HCT116 (cell line): ENCODE results near the gene SNX1. TPM values are rescaled to one million over a fixed set of nuclear protein-coding genes. Genes with fewer than 3 reads are reported as not detected.

Source experiments
- ATAC-seq: fragments of 200-7000 bp; cut with Tn5 transposase; 2 replicates; pipeline ENCODE4 v1.9.1; 2020; ENCODE audit warnings: mild to moderate bottlenecking, moderate library complexity
- BruUV-seq: library from RNA; stranded (reverse); fragments of 400-500 nt; replicated peaks from 2 replicates; lab custom pipeline; 2021; lab: Mats Ljungman, UMichigan
- CTCF ChIA-PET: fragments of 300-600 bp; sonication (Branson Sonifier 250); formaldehyde crosslinking; loops from one replicate; lab custom pipeline; 2021; ENCODE audit warnings: antibody characterized with exemption; lab: Charles Lee
- POLR2A ChIA-PET: fragments of 300-600, 350-600 bp; sonication (Branson Sonifier 250); formaldehyde crosslinking; loops from one replicate; lab custom pipeline; 2021; ENCODE audit warnings: antibody characterized with exemption; lab: Charles Lee
- RAD21 ChIA-PET, 2 experiments: fragments of 300-600 bp; sonication (Branson Sonifier 250); formaldehyde crosslinking; loops; one replicate each; lab custom pipeline; 2023; ENCODE audit warnings: low total read pairs in 2 of 2; ENCODE audit not compliant: uncharacterized antibody in 2 of 2, unreplicated experiment in 2 of 2, low non-redundant PET in 1 of 2; lab: Charles Lee
- DNase-seq: peaks from one replicate; pipeline ENCODE4 v3.0.0-alpha.2; 2010; ENCODE audit warnings: low read depth, low spot score
- H2AFZ ChIP-seq: fragments of 200-600 bp; shearing (Covaris generic), sonication (generic); 2 replicates; pipeline ENCODE4 v1.6.1; 2017; ENCODE audit warnings: low read depth, mixed run types, mixed read lengths, antibody characterized with exemption, low read length; ENCODE audit not compliant: poor library complexity, severe bottlenecking
- H3K27ac ChIP-seq: 2 replicates; pipeline ENCODE4 v1.5.1; 2012; ENCODE audit warnings: low read depth, low read length
- H3K27me3 ChIP-seq: fragments of 200-600 bp; sonication (generic); 2 replicates; pipeline ENCODE4 v1.6.1; 2016; ENCODE audit warnings: mixed run types, low read length, mixed read lengths; ENCODE audit not compliant: insufficient read depth
- H3K36me3 ChIP-seq, 2 experiments: fragments of 200-500 bp in 1 of 2; fragments of 200-600 bp in 1 of 2; sonication (Bioruptor generic) in 1 of 2; sonication (generic) in 1 of 2; 2 replicates each; pipeline versions ENCODE4 v1.5.1 to v1.6.1; 2014 to 2016; ENCODE audit warnings: low read length in 2 of 2, inconsistent platforms in 1 of 2, mixed read lengths in 1 of 2, mixed run types in 1 of 2; ENCODE audit not compliant: insufficient read depth in 2 of 2, control insufficient read depth in 1 of 2
- H3K4me1 ChIP-seq, 2 experiments: fragments of 200-600 bp in 1 of 2; sonication (generic) in 1 of 2; 2 replicates each; pipeline versions ENCODE4 v1.5.1 to v1.6.1; 2012 to 2017; ENCODE audit warnings: low read length in 2 of 2, inconsistent platforms in 1 of 2, mild to moderate bottlenecking in 1 of 2, mixed read lengths in 1 of 2, mixed run types in 1 of 2, moderate library complexity in 1 of 2; ENCODE audit not compliant: insufficient read depth in 2 of 2, control insufficient read depth in 1 of 2
- H3K4me2 ChIP-seq: fragments of 200-600 bp; sonication (generic); 2 replicates; pipeline ENCODE4 v1.6.1; 2017; ENCODE audit warnings: mixed run types, low read length, mixed read lengths
- H3K4me3 ChIP-seq, 2 experiments: fragments of 200-600 bp in 1 of 2; sonication (generic) in 1 of 2; replicated peaks in 1 of 2; 2 replicates each; pipeline ENCODE4 v1.5.1; 2011 to 2016; ENCODE audit warnings: low read length in 2 of 2, control low read depth in 1 of 2, low read depth in 1 of 2, mild to moderate bottlenecking in 1 of 2, mixed read lengths in 1 of 2, mixed run types in 1 of 2
- H3K79me2 ChIP-seq: fragments of 200-600 bp; sonication (generic); 2 replicates; pipeline ENCODE4 v1.6.1; 2017; ENCODE audit warnings: mild to moderate bottlenecking, mixed run types, low read length, moderate library complexity, mixed read lengths; ENCODE audit not compliant: insufficient read depth
- H3K9ac ChIP-seq: fragments of 200-600 bp; sonication (generic); 2 replicates; pipeline ENCODE4 v1.6.1; 2016; ENCODE audit warnings: low read length, mixed read lengths
- H3K9me2 ChIP-seq: fragments of 200-600 bp; sonication (generic), shearing (Covaris generic); 2 replicates; pipeline ENCODE4 v1.6.1; 2017; ENCODE audit warnings: mixed run types, mild to moderate bottlenecking, moderate library complexity; ENCODE audit not compliant: insufficient read depth
- H3K9me3 ChIP-seq, 2 experiments: fragments of 200-500 bp in 1 of 2; fragments of 200-600 bp in 1 of 2; sonication (Bioruptor generic) in 1 of 2; sonication (generic) in 1 of 2; 2 replicates each; pipeline ENCODE4 v1.6.1; 2014 to 2017; ENCODE audit warnings: low read length in 2 of 2, mixed read lengths in 2 of 2, inconsistent platforms in 1 of 2, low read depth in 1 of 2, mild to moderate bottlenecking in 1 of 2, mixed run types in 1 of 2, moderate library complexity in 1 of 2; ENCODE audit not compliant: control insufficient read depth in 1 of 2, insufficient read depth in 1 of 2
- H4K20me1 ChIP-seq: fragments of 200-600 bp; sonication (generic), shearing (Covaris generic); 2 replicates; pipeline ENCODE4 v1.6.1; 2017; ENCODE audit warnings: mixed run types, mild to moderate bottlenecking, moderate library complexity; ENCODE audit not compliant: insufficient read depth
- CBX3 ChIP-seq: IDR thresholded peaks from 2 replicates; pipeline ENCODE4 v1.6.1; 2012; ENCODE audit warnings: low read depth
- CTCF ChIP-seq, 3 experiments: fragments of 200-600 bp in 1 of 3; sonication (generic) in 1 of 3; IDR thresholded peaks in 2 of 3; conservative IDR thresholded peaks in 1 of 3; 2 replicates each; pipeline ENCODE4 v1.5.1; 2012 to 2017; ENCODE audit warnings: low read depth in 2 of 3, low read length in 2 of 3, antibody characterized with exemption in 1 of 3, borderline replicate concordance in 1 of 3, control low read depth in 1 of 3, mild to moderate bottlenecking in 1 of 3, mixed read lengths in 1 of 3, mixed run types in 1 of 3, moderate library complexity in 1 of 3; ENCODE audit not compliant: insufficient read depth in 1 of 3
- EGR1 ChIP-seq: IDR thresholded peaks from 2 replicates; pipeline ENCODE4 v1.6.1; 2012; ENCODE audit warnings: low read depth
- EZH2phosphoT487 ChIP-seq: fragments of 200-600 bp; IDR thresholded peaks from 2 replicates; pipeline ENCODE4 v1.6.1; 2018; ENCODE audit warnings: antibody characterized with exemption, borderline replicate concordance
- FOSL1 ChIP-seq: IDR thresholded peaks from 2 replicates; pipeline ENCODE4 v1.6.1; 2012; ENCODE audit warnings: low read depth
- JUND ChIP-seq: IDR thresholded peaks from 2 replicates; pipeline ENCODE4 v1.6.1; 2012
- MAX ChIP-seq: IDR thresholded peaks from 2 replicates; pipeline ENCODE4 v1.6.1; 2012
- POLR2A ChIP-seq: IDR thresholded peaks from 2 replicates; pipeline ENCODE4 v1.7.0; 2011; ENCODE audit warnings: borderline replicate concordance; ENCODE audit not compliant: insufficient read depth, insufficient read length; ENCODE audit errors: extremely low read depth
- RAD21 ChIP-seq: IDR thresholded peaks from 2 replicates; pipeline ENCODE4 v1.6.1; 2012; ENCODE audit warnings: low read depth, mild to moderate bottlenecking
- SP1 ChIP-seq: IDR thresholded peaks from 2 replicates; pipeline ENCODE4 v1.6.1; 2012; ENCODE audit warnings: low read depth
- YY1 ChIP-seq: IDR thresholded peaks from 2 replicates; pipeline ENCODE4 v1.6.1; 2011; ENCODE audit warnings: low read length, low read depth, moderate library complexity, mild to moderate bottlenecking; ENCODE audit not compliant: insufficient replicate concordance; ENCODE audit errors: extremely low read depth
- intact Hi-C: fragments of 100-400 bp; cut with micrococcal nuclease; formaldehyde crosslinking; loops from 2 replicates; pipeline ENCODE4 v1.10.0; 2022
- total RNA-seq: library from RNA; stranded (reverse); gene quantifications from one replicate; pipeline ENCODE4 v1.2.1, GENCODE V29; 2021; ENCODE audit not compliant: unreplicated experiment

SNX1 gene
- total RNA-seq, 1 experiment from 2014 or later: 91.9 TPM

GRCh38 chr15:64149424-64149823, 53.6 kb downstream of the SNX1 start:
- Histone ChIP-seq H3K36me3 (no peaks in the 10 kb centered on the region), H3K4me1 (peaks cover 6 to 35% of the 10 kb centered on the region in 2 experiments), H3K27ac (no peak overlapping the region), H2AFZ (no peak overlapping the region), H3K9ac (no peak overlapping the region), H3K9me3 (no peaks in the 10 kb centered on the region), H3K79me2 (no peaks in the 10 kb centered on the region), H3K27me3 (no peaks in the 10 kb centered on the region), H3K4me2 (0 out of 2 replicates have a peak overlapping the region, but pooled peaks have one; percentile 5), H4K20me1 (no peaks in the 10 kb centered on the region), H3K4me3 (no peak overlapping the region), H3K9me2 (no peaks in the 10 kb centered on the region)
- TF ChIP-seq EZH2phosphoT487 (no peak), JUND (no peak), MAX (no peak), RAD21 (peak; percentile 27; the same call in 1 of the 2 replicates), CTCF (IDR thresholded peaks at IDR 0.05 in 2 of 3, conservative IDR thresholded peaks at IDR 0.05 in 1 of 3; ENCODE audit: borderline replicate concordance in 1 of 3, insufficient read depth in 1 of 3, low read depth in 2 of 3, low read length in 2 of 3) (peak; percentile 21 to 37 (median 26); a peak in 1 of 6 replicates), CBX3 (no peak), EGR1 (no peak), SP1 (no peak), YY1 (no peak), FOSL1 (no peak), POLR2A (no peak)
- ChIA-PET POLR2A (interaction anchor here (1.1 kb wide), 1 partner anchor 14 kb away, joined by 7 read pairs; the partner anchor contains the start of gene PPIB), CTCF (interaction anchor here (0.7 to 1.2 kb wide), 3 partner anchors 101 to 550 kb away, joined by 3 to 4 read pairs (median 4); no protein-coding TSS in a partner anchor), RAD21 (interaction anchor here in 1 of 2 experiments (1.2 kb wide), 1 partner anchor 540 kb away, joined by 3 read pairs; no protein-coding TSS in a partner anchor)
- DNase-seq (no peak), ATAC-seq (no peak)
- no TSS peak for BruUV-seq
- intact Hi-C loops: no loop called here
